Peyer's patch (tissue), 4 donors: ENCODE results near the gene IQGAP3. TPM values are rescaled to one million over a fixed set of nuclear protein-coding genes. Genes with fewer than 3 reads are reported as not detected.

Experiments used
- DNase-seq, 3 donors: peaks; one replicate each; pipeline ENCODE4 v3.0.0-alpha.2; 2017 to 2019
- H3K27ac ChIP-seq, 4 donors: fragments of 200-600 bp; sonication (generic); one replicate each; pipeline ENCODE4 v1.5.1; 2016 to 2019
- H3K27me3 ChIP-seq, 2 donors: fragments of 200-600 bp; sonication (generic); one replicate each; pipeline ENCODE4 v1.5.1; 2019
- H3K36me3 ChIP-seq, 3 donors: fragments of 200-600 bp; sonication (generic); one replicate each; pipeline ENCODE4 v1.5.1; 2016 to 2019
- H3K4me1 ChIP-seq, 4 donors: fragments of 200-600 bp; sonication (generic); one replicate each; pipeline ENCODE4 v1.5.1; 2016 to 2019
- H3K4me3 ChIP-seq, 4 donors: fragments of 200-600 bp; sonication (generic); 1 replicate in 3 of 4; 2 replicates in 1 of 4; pipeline ENCODE4 v1.5.1; 2016 to 2019; ENCODE audit warnings: mild to moderate bottlenecking in 1 of 4
- H3K9me3 ChIP-seq, 4 donors: fragments of 200-600 bp; sonication (generic); one replicate each; pipeline ENCODE4 v1.5.1; 2016 to 2019; ENCODE audit warnings: mild to moderate bottlenecking in 1 of 4
- POLR2A ChIP-seq, 2 donors: fragments of 450-650 bp; IDR thresholded peaks; one replicate each; pipeline ENCODE4 v1.5.1; 2017; ENCODE audit warnings: antibody characterized with exemption in 2 of 2, mild to moderate bottlenecking in 2 of 2, moderate library complexity in 2 of 2
- total RNA-seq, 4 donors: library from RNA; depleted of rRNA; stranded (reverse); fragments of >200 nt; gene quantifications; one replicate each; pipeline ENCODE4 v1.1.0, GENCODE V29; 2016
- TF ChIP-seq, protein P1 (sequence below), 6 experiments: fragments of 450-650 bp in 4 of 6; fragments of 200-600 bp in 2 of 6; sonication (generic) in 1 of 6; IDR thresholded peaks; one replicate each; pipeline ENCODE4 v1.5.1; 2017 to 2019; ENCODE audit warnings: antibody characterized with exemption in 6 of 6, mild to moderate bottlenecking in 3 of 6, moderate library complexity in 1 of 6

Gene IQGAP3
- total RNA-seq, 4 donors from 2014 or later: 5.4 to 45.4 (median 8.2) TPM

DNA sequence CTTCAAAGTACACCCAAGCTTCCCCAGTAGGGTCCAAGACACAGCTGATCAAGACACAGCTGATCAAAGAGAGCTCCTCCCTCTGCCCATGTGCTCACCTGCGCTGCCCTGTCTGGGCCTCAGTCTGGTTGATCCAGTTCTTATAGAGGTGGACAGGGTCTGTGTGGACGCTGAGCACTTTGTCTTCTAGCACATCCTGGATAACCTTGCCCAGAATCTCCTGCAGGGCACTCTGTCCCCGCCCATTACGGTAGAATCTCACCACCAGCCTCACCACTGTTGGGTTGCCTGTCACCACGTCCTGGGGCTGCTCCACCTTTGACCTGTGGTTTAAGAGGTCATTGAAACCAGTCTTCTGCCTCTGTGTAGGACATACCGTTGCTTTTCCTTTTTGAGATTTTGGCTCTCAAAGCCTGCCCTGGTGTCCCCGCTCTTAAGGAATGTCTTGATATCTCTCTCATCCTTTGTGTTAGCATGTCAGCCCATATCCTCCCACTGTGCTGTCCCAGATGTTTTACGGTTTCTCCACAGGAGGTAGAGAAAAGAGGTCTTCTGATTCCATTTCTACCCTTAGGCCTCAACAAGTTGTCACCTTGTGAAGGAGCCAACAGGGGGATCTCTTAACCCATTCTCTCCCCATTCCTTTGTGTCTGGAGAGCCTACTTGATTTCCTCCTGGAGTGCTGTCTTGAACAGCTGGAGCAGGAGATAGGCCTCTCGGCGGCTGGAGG lies 33.5 kb downstream of the IQGAP3 start:
- no peak overlapping the region for H3K27ac ChIP-seq
- no peaks in the 10 kb centered on the region for H3K27me3 ChIP-seq
- H3K4me1 ChIP-seq: no peaks in the 10 kb centered on the region
- TF ChIP-seq, protein P1, sequence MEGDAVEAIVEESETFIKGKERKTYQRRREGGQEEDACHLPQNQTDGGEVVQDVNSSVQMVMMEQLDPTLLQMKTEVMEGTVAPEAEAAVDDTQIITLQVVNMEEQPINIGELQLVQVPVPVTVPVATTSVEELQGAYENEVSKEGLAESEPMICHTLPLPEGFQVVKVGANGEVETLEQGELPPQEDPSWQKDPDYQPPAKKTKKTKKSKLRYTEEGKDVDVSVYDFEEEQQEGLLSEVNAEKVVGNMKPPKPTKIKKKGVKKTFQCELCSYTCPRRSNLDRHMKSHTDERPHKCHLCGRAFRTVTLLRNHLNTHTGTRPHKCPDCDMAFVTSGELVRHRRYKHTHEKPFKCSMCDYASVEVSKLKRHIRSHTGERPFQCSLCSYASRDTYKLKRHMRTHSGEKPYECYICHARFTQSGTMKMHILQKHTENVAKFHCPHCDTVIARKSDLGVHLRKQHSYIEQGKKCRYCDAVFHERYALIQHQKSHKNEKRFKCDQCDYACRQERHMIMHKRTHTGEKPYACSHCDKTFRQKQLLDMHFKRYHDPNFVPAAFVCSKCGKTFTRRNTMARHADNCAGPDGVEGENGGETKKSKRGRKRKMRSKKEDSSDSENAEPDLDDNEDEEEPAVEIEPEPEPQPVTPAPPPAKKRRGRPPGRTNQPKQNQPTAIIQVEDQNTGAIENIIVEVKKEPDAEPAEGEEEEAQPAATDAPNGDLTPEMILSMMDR (IDR thresholded peaks at IDR 0.05): no peak
- no peak for TF ChIP-seq POLR2A (IDR thresholded peaks at IDR 0.05)
- no peaks in the 10 kb centered on the region for H3K9me3 ChIP-seq
- DNase-seq: peak in 1 of 3 donors; percentile 5
- no peaks in the 10 kb centered on the region for H3K36me3 ChIP-seq
- H3K4me3 ChIP-seq: no peak overlapping the region

DNA sequence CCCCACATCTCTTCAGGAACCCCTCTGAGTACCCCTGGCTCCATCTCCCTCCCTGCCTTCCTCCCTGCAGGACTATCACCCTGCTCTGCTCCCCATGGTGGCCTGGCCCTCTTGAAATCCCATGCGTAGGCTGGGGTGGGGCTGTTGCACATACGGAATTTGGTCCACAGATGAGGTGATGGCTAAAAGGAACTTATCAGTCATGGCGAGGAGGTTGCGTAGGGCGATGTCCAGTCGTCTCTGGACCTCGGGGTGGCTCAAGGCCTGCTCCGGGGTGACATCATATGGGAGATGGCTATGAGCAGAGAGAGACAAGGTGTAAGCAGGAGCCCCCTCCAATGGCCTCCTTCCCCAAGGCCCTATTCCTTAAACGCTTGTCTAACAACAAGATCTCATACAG lies 35.3 kb downstream of the IQGAP3 start:
- no peaks in the 10 kb centered on the region for H3K36me3 ChIP-seq
- peak in 1 of 3 donors; percentile 23 for DNase-seq

DNA sequence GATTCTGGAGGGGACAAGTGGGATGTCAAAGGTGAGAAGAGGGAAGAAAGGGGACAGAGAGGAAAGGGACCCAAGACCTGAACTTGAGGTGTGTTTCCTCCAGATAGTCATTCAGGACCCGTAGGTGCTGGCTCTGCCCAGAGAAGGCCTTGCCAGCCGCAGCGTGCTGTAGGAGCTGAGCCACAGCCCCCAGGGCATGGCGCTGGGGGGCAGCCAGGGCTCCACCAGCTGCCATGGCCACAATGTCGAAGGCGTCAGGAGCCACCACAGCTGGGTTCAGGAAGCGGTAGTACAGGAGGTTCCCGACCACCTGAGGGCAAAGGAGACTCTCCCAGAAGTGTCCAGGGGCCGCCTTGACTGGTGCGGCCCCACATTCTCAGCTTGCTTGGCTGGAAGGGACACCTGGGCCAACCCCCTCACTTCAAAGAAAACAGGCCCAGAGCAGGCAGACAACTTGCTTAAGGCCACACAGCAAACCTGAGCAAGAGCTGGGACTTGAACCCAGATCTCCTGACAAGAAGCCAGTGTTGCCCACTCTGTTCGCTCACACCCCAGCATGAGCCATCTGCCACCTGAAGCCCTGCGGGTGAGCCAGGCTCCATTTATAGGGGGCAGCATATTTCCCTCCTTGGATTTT lies 37.8 kb downstream of the IQGAP3 start:
- Histone ChIP-seq H3K27ac (no peak overlapping the region), H3K27me3 (no peaks in the 10 kb centered on the region), H3K9me3 (no peaks in the 10 kb centered on the region), H3K4me3 (no peak overlapping the region), H3K4me1 (no peaks in the 10 kb centered on the region), H3K36me3 (no peaks in the 10 kb centered on the region)
- peak in 1 of 3 donors; percentile 28 for DNase-seq
- TF ChIP-seq, protein P1 (IDR thresholded peaks at IDR 0.05): no peak
- no peak for TF ChIP-seq POLR2A (IDR thresholded peaks at IDR 0.05)

More for the DNA sequence above, 35.3 kb downstream of the IQGAP3 start:
- Histone ChIP-seq H3K9me3 (no peaks in the 10 kb centered on the region), H3K27ac (no peak overlapping the region), H3K27me3 (no peaks in the 10 kb centered on the region), H3K4me3 (no peak overlapping the region), H3K4me1 (no peaks in the 10 kb centered on the region)
- no peak for TF ChIP-seq POLR2A (IDR thresholded peaks at IDR 0.05)
- TF ChIP-seq, protein P1 (IDR thresholded peaks at IDR 0.05): no peak

- H3K36me3 ChIP-seq: no peaks in the 10 kb centered on the region
- H3K4me3 ChIP-seq: no peak overlapping the region
- H3K9me3 ChIP-seq: no peaks in the 10 kb centered on the region
- TF ChIP-seq, protein P1 (IDR thresholded peaks at IDR 0.05): no peak
- TF ChIP-seq POLR2A (IDR thresholded peaks at IDR 0.05): no peak
- H3K4me1 ChIP-seq: no peaks in the 10 kb centered on the region
- peak in 1 of 3 donors; percentile 26 for DNase-seq
- H3K27ac ChIP-seq: no peak overlapping the region
- H3K27me3 ChIP-seq: no peaks in the 10 kb centered on the region
Observed at GRCh38 chr1:156533568-156534220, 38.7 kb downstream of the IQGAP3 start.

DNA sequence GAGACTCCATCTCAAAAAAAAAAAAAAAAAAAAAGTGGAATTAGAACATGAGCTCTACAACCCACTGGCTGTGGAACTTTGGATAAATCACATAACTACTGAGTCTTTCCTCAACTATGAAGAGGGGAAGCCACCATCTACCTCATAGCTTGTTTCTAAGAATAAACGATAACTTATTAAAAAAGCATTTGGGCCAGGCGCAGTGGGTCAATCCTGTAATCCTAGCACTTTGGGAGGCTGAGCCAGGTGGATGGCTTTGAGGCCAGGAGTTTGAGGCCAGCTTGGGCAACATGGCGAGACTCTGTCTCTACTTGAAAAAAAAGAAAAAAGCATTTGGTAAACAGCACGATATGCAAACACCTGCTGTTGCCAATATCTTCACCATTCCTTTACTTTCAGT lies 40.0 kb downstream of the IQGAP3 start:
- no peak overlapping the region for H3K4me3 ChIP-seq
- no peak for TF ChIP-seq POLR2A (IDR thresholded peaks at IDR 0.05)
- TF ChIP-seq, protein P1 (IDR thresholded peaks at IDR 0.05): no peak
- no peaks in the 10 kb centered on the region for H3K36me3 ChIP-seq
- H3K27ac ChIP-seq: no peak overlapping the region
- H3K27me3 ChIP-seq: no peaks in the 10 kb centered on the region
- DNase-seq: no peak
- no peaks in the 10 kb centered on the region for H3K9me3 ChIP-seq
- H3K4me1 ChIP-seq: no peaks in the 10 kb centered on the region
